Iris pigment epithelial cell (primary cell): ENCODE data around the gene FBXO42.
"Not testable (repeated sequence)": the region's sequence is repeated elsewhere in the genome, so short reads cannot be mapped to it uniquely, and the experiment has no call there.

Experiments
- DNase-seq: peaks from one replicate; pipeline ENCODE4 v3.0.0-alpha.2; 2011; ENCODE audit warnings: low read depth

The FBXO42 gene

GRCh38 chr1:16372535-16373285, 20.4 kb upstream of the FBXO42 start:
- peak; percentile 35 for DNase-seq

- peak; percentile 72 for DNase-seq
These were observed 19.4 kb upstream of the FBXO42 start for GRCh38 chr1:16371725-16372124.

GRCh38 chr1:16369821-16370220, 17.5 kb upstream of the FBXO42 start:
- DNase-seq, result no peak

DNA sequence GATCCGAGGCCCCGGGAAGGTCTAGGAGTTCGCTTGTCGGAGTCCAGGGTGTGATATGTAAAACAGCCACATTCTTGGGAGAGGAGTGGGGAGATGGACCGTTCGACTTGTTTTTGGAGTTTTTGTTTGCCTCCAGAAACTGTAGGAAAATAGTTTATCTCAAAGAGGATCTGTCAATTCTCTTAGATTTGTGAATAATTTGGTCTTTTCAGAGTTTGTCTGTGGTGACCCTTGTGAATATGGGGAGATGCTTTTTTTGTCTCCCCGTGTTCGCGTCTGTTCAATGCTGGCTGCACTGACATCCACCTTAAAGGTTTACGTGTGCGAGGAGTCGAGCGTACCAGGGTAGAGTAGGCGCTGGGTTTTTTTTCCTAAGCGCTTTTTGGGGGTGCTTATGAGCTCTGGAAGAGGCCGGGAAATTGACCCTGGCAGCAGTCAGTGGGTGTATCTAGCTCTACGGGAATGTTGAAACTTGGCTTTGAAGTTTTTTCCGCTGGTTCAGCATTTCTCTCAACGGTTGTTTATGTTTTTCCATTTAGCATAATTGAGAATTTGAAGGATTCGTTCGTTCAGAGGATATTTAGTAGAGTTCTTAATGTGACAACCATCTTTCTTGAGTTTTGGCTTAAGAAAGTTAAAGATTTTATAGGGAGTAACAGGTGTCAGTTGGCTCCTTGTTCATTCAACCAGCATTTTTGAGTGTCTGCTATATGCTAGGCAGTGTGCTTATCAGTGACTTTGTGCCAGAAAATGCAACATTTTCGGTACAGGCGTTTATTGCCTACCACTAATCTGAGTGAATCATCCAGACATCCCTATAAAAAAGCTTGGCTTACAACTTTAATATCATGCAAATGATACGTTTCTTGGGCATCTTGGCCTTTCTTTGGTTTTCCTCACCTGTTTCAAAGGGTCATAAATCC, 15.9 kb upstream of the FBXO42 start:
- DNase-seq, result peak; percentile 71

DNA sequence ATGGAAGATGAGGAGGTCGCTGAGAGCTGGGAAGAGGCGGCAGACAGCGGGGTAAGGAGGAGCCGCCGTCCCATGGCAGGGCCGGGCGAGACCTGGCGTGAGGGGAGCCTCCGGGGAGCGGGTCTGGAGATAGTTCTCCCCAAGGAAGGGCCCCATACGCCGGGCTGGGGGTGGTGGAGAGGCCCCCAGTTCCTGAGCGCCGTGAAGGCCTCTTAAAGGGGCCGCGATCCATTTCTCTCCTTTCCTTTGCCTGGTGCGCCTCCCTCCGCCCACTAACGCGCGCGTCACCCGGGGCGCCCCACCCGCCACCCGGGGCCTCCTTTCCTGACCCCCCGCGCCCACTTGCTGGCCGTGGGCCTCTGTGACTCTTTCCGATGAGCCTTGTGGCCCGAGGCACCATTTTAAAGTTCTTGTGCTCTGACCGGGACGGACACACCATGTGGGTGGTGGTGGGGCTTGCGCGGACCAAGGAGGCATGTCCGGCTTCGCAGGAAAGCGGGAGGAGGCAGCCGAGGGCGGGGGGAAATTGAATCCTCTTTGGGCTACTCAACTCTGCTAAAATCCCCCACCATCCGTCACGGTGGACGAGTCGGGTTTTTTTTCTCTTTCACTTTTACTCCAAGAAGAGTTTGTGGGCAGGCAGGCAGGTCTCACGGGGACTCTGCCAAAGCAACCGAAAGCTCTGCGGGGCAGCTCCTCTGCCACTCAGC, 15.1 kb upstream of the FBXO42 start:
- DNase-seq, result peak; percentile 87

- DNase-seq, result peak; percentile 100
These were observed 14.5 kb upstream of the FBXO42 start, which contains the start of gene SZRD1 for GRCh38 chr1:16366722-16367257. Gene SZRD1 (plus strand): TSS chr1:16367242. CDS start chr1:16367258, 16 bp downstream.

- DNase-seq, result peak; percentile 49
These were observed 12.8 kb upstream of the FBXO42 start for GRCh38 chr1:16365146-16365498.

GRCh38 chr1:16356867-16357266, 4.6 kb upstream of the FBXO42 start:
- no peak for DNase-seq

GRCh38 chr1:16354619-16355018, 2.3 kb upstream of the FBXO42 start:
- no peak for DNase-seq

GRCh38 chr1:16352842-16353535, 709 bp upstream of the FBXO42 start:
- DNase-seq, result no peak

GRCh38 chr1:16351456-16351993, 755 bp downstream of the FBXO42 start:
- DNase-seq, result peak; percentile 41

DNA sequence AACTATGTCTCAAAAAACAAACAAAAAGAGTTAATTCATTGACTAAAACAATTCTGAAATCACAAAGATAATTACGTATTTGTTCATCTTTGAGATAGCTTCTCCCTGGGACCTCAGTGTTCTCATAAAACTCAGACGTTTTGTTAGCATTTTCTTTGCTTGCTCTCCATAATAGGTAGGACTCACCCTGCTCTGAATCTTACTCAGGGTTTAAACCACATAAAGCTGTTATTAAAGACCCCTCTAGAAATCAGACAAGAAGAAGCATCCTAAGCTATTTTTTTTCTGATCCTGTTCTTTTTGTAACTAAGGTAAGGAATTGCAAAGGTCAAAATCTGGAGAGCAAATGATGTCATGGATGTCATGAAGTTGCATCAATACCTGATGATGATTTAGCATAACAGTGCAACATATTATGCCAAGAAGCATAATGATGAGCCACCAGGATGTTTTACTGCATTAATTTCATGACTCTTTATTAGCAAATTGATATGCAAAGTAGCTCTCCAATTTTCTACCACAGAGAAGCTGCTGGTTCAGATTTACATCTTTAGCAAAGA, 2.4 kb downstream of the FBXO42 start:
- no peak for DNase-seq

DNA sequence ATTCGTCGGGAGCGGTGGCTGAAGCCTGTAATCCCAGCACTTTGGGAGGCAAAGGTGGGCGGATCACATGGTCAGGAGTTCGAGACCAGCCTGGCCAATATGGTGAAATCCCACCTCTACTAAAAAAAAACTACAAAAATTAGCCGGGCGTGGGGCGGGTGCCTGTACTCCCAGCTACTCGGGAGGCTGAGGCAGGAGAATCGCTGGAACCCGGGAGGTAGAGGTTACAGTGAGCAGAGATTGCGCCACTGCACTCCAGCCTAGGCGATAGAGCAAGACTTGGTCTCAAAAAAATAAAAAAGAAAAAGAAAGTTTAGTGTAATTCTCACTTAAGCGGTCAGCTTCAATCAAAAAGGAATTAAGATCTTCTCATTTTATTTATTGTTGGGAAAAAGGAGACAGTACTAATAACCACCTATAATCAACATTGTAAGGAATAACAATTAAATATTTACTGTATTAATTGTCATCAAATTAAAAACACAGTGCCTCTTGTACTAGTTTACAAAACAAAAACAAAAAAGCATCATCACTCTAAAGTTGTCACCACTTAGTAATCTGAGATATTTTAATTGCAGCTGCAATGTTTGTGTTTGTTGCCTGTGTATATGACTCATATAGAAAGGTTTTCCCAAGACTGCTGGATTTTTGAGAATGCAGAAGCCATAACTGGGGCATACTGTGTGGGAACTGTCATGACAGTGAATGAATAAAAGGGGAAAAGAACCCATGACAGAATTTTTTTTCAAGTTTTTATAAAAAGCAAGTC, 3.7 kb downstream of the FBXO42 start:
- DNase-seq, result peak; percentile 85

- not testable (repeated sequence) for DNase-seq
These were observed 9.0 kb downstream of the FBXO42 start for GRCh38 chr1:16343276-16343675.

- no peak for DNase-seq
These were observed 9.8 kb downstream of the FBXO42 start for GRCh38 chr1:16342331-16343062.

DNA sequence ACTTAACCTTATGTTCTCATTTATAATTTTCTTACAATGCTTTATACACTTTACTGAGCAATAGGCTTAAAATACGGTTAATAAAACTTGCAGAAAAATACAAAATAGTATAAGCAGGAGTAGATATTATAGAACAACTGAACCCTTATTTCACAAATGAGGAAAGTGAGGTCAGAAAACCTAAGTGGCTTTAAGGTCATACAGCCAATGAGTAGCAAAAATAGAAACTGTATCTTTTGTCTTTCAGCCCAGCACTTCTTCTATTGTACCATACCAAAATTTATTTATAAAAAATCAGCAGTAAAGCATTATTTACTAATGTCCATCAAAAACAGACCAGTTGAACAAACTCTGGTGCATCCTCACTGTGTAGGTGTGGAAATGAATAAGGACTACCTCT, 11.6 kb downstream of the FBXO42 start:
- no peak for DNase-seq

DNA sequence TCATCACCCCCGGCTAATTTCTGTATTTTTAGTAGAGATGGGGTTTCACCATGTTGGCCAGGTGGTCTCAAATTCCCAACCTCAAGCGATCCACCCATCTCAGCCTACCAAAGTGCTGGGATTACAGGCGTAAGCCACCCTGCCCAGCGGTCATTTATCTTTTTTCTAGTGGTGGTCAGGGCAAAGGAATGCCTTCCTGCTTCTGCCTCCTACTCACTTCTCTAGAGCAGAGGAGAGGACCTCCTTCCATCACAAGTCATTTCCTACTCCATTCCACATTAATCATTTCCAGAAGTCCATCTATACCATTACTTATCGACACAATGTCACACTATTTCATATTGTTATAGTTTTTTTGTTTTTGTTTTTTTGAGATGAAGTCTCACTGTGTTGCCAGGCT, 13.3 kb downstream of the FBXO42 start:
- DNase-seq, result peak; percentile 17

GRCh38 chr1:16334655-16335340, 17.5 kb downstream of the FBXO42 start:
- no peak for DNase-seq
